WERI-Rb-1 (cell line): Measurements from ENCODE around the gene RNU5D-1.
A peak's percentile ranks its signal among the peaks of the same experiment; 100 is the strongest.

Experiments
- DNase-seq: peaks from one replicate; pipeline ENCODE4 v3.0.0-alpha.2; 2020
- H3K27ac ChIP-seq: fragments of 250-450 bp; sonication (Bioruptor Pico); 2 replicates; pipeline ENCODE4 v1.5.1; 2020; ENCODE audit warnings: mild to moderate bottlenecking, moderate library complexity
- H3K27me3 ChIP-seq: fragments of 250-450 bp; sonication (Bioruptor Pico); 2 replicates; pipeline ENCODE4 v1.5.1; 2021; ENCODE audit warnings: mild to moderate bottlenecking, low read depth, moderate library complexity; ENCODE audit not compliant: insufficient read depth, severe bottlenecking
- H3K36me3 ChIP-seq: fragments of 250-450 bp; sonication (Bioruptor Pico); 2 replicates; pipeline ENCODE4 v1.5.1; 2020; ENCODE audit warnings: mild to moderate bottlenecking, moderate library complexity
- H3K4me3 ChIP-seq: 2 replicates; pipeline ENCODE4 v1.5.1; 2011; ENCODE audit warnings: low read depth, mild to moderate bottlenecking, control low read depth, low read length
- H3K9me3 ChIP-seq: fragments of 250-450 bp; sonication (Bioruptor Pico); 2 replicates; pipeline ENCODE4 v1.5.1; 2021; ENCODE audit warnings: mild to moderate bottlenecking, moderate library complexity; ENCODE audit not compliant: severe bottlenecking
- TF ChIP-seq, protein P1 (sequence below): IDR thresholded peaks from 2 replicates; pipeline ENCODE4 v1.5.1; 2011; ENCODE audit warnings: low read depth, mild to moderate bottlenecking, control low read depth, inconsistent platforms, low read length

Gene RNU5D-1

GRCh38 chr1:44730741-44731512, at the start of gene RNU5D-1:
Gene RNU5D-1, minus strand, starts transcription at chr1:44731170.
- no peaks in the 10 kb centered on the region for H3K27me3 ChIP-seq
- peak within 1 kb of the TSS; percentile 97 for H3K27ac ChIP-seq
- peak within 1 kb of the TSS; percentile 32 for H3K4me3 ChIP-seq
- no peaks in the 10 kb centered on the region for H3K36me3 ChIP-seq
- TF ChIP-seq, protein P1, sequence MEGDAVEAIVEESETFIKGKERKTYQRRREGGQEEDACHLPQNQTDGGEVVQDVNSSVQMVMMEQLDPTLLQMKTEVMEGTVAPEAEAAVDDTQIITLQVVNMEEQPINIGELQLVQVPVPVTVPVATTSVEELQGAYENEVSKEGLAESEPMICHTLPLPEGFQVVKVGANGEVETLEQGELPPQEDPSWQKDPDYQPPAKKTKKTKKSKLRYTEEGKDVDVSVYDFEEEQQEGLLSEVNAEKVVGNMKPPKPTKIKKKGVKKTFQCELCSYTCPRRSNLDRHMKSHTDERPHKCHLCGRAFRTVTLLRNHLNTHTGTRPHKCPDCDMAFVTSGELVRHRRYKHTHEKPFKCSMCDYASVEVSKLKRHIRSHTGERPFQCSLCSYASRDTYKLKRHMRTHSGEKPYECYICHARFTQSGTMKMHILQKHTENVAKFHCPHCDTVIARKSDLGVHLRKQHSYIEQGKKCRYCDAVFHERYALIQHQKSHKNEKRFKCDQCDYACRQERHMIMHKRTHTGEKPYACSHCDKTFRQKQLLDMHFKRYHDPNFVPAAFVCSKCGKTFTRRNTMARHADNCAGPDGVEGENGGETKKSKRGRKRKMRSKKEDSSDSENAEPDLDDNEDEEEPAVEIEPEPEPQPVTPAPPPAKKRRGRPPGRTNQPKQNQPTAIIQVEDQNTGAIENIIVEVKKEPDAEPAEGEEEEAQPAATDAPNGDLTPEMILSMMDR: peak; percentile 67
- no peaks in the 10 kb centered on the region for H3K9me3 ChIP-seq
- DNase-seq: peak; percentile 93

DNA sequence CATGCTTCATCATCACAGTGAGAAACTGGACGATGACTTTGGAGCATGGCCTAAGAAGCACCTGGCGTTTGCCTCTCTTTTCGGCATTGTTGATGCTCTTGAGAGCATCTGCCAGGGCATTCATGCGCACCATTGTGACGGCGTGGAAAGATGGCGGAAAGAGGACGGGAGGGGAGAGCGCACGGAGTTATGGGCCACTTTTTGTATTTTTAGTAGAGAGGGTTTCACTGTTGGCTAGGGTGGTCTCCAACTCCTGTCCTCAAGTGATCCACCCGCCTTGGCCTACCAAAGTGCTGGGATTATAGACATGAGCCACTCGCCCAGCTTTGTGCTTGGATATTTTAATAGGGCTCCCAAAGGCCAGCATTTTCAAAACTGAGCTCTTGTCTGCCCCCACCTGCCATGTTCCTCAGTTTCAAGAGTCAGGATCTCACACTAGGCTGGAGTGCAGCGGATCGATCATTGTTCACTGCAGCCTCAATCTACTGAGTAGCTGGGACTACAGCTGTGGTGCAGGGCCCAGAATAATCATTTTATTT, 49.7 kb upstream of the RNU5D-1 start:
- no peak for DNase-seq
- Histone ChIP-seq H3K4me3 (no peak overlapping the region), H3K27ac (no peak overlapping the region), H3K9me3 (no peaks in the 10 kb centered on the region), H3K36me3 (peaks cover 58% of the 10 kb centered on the region), H3K27me3 (no peaks in the 10 kb centered on the region)
- TF ChIP-seq, protein P1: no peak

DNA sequence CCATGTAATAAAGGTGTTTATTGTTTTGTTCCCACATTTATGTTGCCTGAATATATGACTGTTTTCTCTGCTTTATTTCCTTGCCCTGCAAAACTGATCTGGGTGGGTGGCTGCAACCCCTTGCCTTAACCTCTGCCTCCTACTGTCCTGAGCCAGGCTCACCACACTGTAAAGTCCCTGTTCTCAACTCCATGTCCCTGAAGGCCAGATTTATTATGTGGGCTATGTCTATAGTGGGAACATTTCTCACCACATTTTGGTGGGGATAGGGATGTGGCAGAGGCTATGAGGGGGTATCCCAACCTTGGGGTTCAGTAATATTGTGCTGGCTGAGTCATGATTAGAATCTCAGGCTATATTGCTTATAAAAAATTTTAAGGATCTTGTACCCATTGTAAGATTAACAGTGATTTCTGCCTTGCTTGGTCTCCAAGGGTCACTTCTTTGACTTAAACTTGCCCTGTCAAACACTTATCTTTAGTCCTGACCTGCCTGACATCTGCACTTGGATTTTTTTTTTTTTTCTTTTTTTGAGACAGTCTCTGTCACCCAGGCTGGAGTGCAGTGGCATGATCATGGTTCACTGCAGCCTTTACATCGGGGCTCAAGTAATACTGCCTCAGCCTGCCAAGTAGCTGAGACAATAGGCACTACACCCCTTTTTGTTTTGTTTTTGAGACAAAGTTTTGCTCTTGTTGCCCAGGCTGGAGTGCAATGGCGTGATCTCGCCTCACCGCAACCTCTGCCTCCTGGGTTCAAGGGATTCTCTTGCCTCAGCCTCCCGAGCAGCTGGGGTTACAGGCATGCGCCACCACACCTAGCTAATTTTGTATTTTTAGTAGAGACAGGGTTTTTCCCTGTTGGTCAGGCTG, 48.0 kb upstream of the RNU5D-1 start:
- TF ChIP-seq, protein P1: no peak
- DNase-seq: no peak
- no peak overlapping the region for H3K27ac ChIP-seq

GRCh38 chr1:44777969-44778635, 47.1 kb upstream of the RNU5D-1 start:
- no peak overlapping the region for H3K27ac ChIP-seq
- no peak overlapping the region for H3K4me3 ChIP-seq
- H3K36me3 ChIP-seq: peaks cover 58% of the 10 kb centered on the region
- no peaks in the 10 kb centered on the region for H3K9me3 ChIP-seq
- H3K27me3 ChIP-seq: no peaks in the 10 kb centered on the region
- DNase-seq: no peak
- TF ChIP-seq, protein P1: no peak

More for the DNA sequence above, 48.0 kb upstream of the RNU5D-1 start:
- Histone ChIP-seq H3K4me3 (no peak overlapping the region), H3K27me3 (no peaks in the 10 kb centered on the region), H3K9me3 (no peaks in the 10 kb centered on the region), H3K36me3 (peaks cover 58% of the 10 kb centered on the region)

DNA sequence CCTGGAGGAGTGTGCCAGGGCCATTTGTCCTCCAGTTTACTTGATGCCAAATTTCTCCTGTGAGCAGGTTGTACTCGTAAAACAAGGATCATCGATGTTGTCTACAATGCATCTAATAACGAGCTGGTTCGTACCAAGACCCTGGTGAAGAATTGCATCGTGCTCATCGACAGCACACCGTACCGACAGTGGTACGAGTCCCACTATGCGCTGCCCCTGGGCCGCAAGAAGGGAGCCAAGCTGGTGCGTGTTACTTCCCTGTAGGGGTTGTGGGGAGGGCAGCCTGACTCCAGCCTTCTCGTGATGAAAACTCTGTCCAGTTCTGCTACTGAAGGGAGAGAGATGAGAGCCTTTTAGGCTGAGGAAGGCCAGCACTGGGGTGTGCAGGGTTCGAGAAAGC, 46.6 kb upstream of the RNU5D-1 start:
- H3K36me3 ChIP-seq: peaks cover 58% of the 10 kb centered on the region
- H3K27ac ChIP-seq: no peak overlapping the region
- no peak overlapping the region for H3K4me3 ChIP-seq
- TF ChIP-seq, protein P1: no peak
- no peak for DNase-seq
- H3K9me3 ChIP-seq: no peaks in the 10 kb centered on the region
- no peaks in the 10 kb centered on the region for H3K27me3 ChIP-seq
